HT1080 (cell line): ENCODE measurements around the gene ACTA1. TPM values are rescaled to one million over a fixed set of nuclear protein-coding genes. Genes with fewer than 3 reads are reported as not detected.
A peak's percentile ranks its signal among the peaks of the same experiment; 100 is the strongest.
"Not testable (repeated sequence)": the region's sequence is repeated elsewhere in the genome, so short reads cannot be mapped to it uniquely, and the experiment has no call there.

Source experiments
- DNase-seq: peaks from one replicate; pipeline ENCODE4 v3.0.0-alpha.2; 2015; ENCODE audit warnings: low read depth
- total RNA-seq: library from RNA; depleted of rRNA; stranded (reverse); fragments of >200 nt; shearing (Covaris generic); gene quantifications from 2 replicates; pipeline ENCODE4 v1.2.3, GENCODE V29; 2014

Gene ACTA1
- total RNA-seq, 1 experiment from 2014 or later: not detected

DNA sequence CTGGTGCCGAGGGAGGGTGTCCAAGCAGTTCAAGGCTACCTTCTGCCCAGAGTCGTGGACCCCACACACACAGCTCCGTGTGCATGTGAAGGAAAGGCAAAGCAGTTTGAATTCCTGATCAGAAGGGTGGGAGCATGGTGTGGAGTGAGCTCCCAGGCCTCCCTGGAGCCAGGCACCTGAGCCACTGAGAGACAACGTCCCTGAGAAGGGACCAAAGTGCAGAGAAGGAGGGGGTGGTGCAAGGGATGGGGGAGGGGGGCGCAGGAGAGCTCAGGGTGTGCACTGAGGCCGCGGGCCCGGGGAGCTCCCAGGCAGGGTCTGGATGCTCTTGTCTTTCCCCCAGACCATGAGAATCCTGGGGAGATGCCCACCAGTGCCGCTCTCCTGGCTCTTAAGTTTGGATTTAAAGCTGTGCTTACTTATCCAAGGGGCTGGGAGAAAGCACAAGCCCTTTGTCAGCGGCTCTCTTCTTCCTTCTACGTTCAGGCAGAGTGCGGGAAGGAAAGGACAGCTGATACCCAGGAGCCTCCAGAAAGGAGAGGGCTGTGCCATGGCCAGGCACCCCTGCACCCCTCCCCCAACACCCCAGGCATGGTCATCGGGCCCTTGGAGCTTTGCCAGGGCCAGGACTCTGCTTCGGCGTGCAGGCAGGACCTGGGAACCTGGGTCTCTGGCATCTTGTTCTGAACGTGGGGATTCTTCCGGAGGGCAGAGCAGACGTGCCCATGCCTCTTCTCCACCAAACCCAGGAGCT lies 24.1 kb downstream of the ACTA1 start:
- DNase-seq: no peak

DNA sequence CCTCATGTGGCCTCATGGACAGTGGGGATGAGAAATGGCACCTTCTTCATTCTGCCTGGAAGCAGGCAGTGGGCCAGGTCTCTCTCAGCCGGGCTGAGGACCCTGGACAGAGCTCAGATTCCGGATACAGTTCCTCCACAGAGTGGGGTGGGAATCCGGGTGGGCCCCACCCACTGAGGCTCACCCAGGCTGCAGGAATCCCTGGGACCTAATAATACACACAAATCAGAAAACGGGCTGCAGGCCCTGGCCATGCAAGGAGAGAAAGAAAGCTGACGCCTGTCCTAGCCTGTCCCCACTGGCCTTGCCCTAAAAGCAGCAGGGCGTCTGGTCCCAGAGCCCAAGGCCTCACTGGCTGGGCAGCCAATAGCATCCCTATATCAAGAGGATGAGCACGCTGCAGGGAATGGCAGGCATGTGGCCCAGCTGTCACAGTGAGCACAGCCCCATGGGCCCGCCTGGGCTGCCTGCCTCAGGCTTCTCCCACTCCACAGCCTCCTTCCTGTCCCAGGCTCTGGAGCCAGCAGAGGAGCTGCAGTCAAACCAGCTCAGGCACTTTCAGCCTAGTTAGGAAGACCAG lies 25.3 kb downstream of the ACTA1 start:
- DNase-seq: no peak

DNA sequence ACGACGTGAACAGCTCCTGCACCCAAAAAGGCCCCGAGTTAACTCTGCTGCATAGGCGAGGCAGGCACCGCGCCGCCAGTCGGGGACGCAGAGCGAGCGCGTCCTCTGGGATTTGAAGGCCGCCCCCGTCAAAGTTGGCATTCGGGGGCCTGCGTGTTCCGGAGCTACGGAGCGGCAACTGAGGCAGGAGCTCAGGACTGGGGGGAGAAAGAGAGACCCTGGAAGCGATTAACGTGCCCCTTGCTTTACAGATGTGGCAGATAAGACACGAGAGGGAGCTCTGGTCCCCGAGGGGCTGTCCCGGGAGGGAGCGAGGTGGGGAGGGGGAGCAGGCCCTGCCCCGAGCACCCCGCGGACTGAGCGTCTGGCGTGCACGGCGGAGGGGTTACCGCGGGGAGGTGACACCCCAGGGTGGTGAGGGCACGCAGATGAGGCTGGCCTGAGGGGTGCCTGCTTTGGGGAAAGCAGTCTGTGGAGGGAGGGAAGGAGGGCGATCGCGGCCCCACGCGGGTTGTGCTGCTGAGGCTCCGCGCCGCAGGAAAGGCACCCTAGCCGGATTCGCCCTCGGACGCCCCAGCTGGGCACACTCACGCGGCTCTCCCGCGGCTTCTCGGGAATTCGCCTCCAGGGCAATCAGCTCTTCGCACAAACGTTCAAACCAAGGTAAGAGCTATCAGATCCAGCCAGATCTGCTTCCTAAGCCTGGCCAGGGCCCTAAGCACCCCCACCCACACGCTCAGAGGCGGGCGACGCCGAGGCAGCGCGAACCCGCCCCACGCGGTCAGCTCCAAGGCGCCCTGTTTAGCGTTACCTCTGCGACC lies 26.5 kb downstream of the ACTA1 start:
- no peak for DNase-seq

DNA sequence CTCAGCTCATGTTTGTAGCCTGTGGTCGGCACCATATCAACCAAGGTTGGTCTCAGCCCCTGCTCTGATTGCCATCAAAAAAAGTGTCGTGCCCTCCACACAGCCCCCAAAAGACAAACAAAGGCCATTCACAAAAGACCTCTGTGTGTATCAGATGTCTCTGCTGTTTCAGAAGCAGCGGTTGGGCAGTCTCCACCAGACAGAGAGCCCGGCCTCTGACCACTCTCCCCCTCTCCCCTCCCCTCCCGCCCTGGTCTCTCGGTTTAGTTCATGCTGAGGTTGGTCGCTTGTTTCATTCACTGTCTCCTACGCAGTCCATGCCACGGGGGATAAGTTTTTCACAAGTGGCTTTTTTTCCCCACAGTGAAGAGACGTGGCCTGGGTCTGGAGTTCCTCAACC lies 27.1 kb downstream of the ACTA1 start:
- DNase-seq: no peak

DNA sequence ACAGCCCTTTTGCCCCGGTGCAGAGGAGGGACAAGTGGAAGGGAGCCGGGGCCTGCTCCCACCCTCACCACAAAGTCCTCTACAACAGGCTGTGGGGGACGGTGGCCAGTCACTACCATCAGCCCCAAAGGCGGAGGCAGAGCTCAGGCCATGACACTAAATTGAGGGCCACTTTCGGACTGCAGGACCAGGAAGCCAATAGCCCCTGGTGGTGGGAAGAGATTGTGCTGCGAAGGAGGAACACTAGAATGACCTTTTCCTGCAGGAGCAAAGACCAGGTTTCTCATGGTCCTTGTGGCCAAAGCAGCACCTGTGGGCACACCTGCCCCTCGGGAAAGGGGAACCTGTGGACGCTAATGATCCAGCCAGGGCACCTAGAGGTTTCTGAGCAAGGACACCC lies 30.3 kb downstream of the ACTA1 start:
- DNase-seq: no peak

DNA sequence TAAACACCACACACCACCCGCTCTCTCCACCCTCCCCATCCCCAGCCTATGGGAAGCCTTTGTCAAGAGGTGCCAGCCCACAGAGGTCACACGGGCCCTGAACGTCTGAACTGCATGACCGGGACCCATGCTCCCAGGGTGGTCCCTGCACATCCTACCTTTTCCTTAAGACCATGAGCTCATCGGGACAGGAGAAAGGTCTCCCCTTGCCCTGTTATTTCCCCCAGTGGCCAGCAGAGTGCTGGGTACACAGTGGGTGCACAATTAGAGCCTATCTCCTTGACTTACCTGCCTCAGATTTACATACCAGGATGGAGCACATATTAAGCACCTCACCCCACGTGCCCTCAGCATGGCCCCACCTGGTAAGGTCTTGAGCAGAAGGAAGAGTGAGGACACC lies 30.9 kb downstream of the ACTA1 start:
- no peak for DNase-seq

DNA sequence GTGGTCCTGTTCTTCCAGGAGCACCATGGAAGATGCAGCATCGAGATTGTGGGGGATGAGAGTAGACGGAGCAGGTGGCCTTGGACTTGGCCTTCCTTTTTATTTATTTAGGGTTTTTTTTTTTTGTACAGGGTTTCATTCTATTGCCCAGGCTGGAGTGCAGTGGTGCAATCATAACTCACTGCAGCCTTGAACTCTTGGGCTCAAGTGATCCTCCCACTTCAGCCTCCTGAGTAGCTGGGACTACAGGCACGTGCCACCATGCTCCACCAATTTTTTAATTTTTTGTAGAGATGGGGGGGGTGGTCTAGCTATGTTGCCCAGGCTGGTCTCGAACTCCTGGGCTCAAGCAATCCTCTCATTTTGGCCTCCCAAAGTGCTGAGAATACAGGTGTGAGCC lies 31.6 kb downstream of the ACTA1 start:
- not testable (repeated sequence) for DNase-seq

DNA sequence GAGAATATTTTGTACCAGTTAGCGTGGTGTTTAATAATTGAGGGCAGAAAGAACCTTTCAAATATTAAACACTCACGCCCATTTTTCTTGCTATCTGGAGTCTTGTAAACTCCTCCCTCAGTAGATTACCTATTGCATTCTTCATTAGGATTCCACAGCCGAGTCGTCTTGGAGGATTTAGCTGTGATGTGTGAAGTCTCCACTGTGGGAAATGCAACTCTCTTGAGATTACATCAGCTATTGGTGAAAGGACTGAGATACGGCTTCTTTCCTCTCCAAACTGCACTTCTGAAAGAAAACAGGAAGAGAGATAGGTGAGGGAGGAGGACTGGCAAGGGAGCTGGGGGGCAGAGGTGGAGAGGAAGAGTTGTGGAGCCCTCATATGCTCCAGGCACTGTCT lies 36.1 kb downstream of the ACTA1 start:
- DNase-seq: no peak

DNA sequence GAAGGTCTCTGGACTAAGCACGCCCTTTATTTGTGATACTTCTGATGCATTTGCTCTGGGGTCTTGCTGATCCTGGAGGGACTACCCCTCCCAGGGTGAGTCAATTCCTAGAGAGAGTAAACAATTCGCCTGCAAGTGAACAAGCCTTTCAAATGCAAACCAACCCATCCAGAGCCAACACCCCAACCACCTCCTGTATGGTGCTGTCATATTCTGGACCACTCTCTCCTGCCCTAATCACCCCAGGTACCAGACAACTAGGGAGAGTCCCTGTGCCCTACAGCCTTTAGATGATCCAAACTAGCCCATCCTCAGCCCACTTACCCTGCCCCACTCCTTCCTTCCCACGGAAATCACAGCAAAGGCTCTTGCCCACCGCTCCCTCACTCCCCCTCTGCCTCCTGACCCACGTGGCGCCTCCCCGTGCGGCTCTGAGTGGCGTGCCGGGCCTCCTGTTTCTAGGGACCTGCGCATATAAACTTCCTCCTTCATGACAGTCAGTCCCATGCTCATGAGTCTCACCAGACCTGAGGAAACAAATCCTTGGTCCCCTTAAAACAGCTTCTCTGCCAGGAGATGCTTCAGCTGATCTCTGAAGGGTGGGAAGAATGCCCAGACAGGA lies 37.2 kb downstream of the ACTA1 start:
- no peak for DNase-seq

DNA sequence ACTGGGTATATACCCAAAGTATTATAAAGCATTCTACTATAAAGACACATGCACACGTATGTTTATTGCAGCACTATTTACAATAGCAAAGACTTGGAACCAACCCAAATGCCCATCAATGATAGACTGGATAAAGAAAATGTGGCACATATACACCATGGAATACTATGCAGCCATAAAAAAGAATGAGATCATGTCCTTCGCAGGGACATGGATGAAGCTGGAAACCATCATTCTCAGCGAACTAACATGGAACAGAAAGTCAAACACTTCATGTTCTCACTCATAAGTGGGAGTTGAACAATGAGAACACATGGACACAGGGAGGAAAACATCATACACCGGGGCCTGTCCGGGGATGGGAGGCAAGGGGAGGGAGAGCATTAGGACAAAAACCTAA lies 39.4 kb downstream of the ACTA1 start:
- DNase-seq: not testable (repeated sequence)

DNA sequence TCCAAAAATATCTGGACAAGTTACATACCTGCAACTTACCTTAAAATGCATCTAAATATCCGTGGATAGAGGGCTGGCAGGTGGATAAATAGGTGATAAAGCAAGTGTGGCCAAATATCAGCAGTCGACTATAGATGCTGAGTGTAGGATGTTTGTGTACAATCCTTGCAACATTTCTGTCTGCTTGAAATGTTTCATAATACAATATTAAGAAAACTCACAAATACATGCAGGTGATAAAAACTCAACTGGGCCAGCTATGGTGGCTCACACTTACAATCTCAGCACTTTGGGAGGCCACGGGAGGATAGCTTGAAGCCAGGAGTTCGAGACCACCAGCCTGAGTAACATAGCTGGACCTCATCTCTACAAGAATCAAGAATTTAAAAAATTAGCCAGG lies 41.0 kb downstream of the ACTA1 start:
- no peak for DNase-seq

DNA sequence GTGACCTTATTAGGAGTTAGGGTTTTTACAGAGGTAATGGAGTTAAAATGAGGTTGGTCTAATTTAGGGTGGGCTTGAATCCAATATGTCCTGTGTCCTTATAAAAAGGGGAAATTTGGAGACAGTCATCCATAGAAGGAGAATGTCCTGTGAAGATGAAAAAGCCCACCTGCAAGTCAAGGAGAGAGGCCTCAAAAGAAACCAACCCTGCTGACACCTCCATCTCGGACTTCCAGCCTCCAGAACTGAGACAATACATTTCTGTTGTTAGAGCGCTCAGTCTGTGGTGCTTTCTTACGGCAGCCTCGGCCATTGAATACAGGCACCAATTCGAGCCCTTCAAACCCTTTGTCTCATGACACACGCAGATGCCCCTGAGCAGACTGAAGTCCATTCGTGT lies 43.8 kb downstream of the ACTA1 start:
- DNase-seq: no peak

DNA sequence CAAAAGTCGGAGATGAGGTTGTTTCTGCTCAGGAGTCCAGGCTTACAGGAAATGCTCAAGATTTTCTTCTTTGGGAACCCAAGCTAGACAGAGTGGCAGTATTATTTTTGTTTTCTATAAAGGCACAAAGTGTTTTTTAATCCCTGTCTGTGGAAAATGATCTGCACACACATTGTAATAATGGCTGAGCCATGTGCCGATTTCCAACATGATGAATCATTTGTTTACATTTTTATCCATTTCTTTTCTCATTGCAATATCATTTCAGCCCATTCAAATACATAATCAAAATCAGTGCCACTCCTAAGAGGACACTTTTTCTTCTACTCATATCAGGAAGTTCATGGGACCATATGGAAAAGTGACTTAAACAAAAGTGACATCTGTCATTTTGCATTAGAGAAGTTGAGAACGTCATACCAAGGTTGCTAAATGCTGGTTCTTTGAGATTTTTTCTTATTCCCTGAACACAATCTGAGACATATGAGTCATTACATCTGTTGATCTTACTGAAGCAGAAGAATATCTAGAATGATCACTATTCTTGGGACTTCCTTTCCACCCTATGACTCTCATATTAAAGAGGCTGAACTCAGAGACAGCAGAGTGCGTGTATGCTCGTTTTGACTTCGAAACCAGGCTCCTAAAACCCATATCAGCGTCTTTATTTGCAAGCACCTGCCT lies 44.9 kb downstream of the ACTA1 start:
- DNase-seq: peak; percentile 48

DNA sequence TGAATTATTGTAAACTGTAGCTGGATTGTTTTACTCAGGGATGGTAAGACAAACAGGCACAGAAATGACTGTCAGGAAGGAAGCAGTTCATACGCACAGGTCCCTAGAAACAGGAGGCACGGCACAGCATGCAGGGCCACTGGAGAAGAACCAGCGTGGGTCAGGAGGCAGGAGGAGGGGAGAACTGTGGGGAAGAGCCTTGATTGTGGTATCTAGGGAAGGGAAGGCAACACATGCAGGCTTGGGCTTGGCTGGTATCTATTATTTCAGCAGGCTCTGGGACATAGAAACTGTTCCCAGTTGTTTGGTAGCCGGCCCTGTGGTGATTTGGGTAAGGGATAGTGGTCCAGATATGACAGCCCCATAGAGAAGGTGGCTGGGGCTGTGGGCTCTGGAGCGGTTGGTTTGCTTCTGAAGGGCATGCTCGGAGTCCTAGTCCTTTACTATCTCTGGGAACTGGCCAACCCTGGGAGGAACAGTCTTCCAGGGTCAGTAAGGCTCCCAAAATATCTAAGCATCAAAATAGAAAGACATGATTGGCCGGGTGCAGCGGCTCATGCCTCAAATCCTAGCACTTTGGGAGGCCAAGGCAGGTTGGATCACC lies 47.9 kb downstream of the ACTA1 start:
- no peak for DNase-seq

DNA sequence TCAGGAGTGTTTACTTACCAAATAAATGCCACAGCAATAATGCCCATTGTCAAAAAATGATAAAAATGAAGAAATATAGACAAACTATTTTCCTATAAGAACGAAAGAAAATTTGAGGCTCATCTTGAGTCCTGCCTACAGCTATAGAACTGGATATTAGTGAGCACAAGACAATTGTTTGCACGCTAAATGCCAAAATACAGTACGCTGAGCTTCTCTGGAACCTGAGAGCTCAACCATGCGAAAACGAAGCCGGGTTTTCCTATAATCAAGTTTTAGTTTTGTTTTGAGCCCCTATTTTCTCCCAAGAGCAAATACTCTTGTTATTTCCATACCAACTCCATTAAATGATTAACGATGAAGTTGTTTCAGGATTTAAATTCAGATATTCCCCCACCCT lies 49.1 kb downstream of the ACTA1 start:
- no peak for DNase-seq

DNA sequence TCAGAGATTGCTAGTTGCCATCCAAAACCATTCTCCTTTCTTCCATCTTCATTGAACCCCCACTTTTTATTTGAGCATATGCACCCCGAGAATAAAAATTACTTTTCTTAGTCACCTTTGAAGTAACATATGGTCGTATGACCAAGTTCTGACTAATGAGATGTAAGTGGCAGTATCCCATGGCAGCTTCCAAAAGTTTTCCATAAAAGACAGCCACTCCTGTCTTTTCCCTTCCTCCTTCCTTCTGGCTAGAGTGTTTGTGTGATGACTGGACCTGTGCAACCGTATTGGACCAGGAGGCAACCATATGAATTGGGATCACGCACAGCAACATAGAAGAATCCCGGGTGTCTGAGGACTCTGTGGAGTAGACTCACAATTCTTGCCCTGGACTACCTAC lies 49.9 kb downstream of the ACTA1 start:
- peak; percentile 24 for DNase-seq

DNA sequence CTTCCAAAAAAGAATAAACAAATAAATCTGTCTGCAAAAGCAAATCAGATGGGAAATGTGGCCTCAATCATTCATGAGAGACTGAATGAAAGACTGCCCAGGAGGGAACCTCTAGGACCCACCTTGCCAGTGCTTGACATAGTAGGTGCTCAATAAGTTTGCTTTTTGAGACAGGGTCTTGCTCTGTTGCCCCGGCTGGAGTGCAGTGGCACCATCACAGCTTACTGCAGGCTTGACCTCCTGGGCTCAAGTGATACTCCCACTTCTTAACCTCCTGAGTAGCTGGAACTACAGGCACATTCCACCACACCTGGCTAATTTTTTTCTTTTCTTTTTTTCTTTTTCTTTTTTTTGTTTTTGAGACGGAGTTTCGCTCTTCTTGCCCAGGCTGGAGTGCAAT lies 50.7 kb downstream of the ACTA1 start:
- DNase-seq: no peak
